ENCODE measurements around the gene ANXA5.
"Not testable (repeated sequence)": the region's sequence is repeated elsewhere in the genome, so short reads cannot be mapped to it uniquely, and the experiment has no call there.

The ANXA5 gene

DNA sequence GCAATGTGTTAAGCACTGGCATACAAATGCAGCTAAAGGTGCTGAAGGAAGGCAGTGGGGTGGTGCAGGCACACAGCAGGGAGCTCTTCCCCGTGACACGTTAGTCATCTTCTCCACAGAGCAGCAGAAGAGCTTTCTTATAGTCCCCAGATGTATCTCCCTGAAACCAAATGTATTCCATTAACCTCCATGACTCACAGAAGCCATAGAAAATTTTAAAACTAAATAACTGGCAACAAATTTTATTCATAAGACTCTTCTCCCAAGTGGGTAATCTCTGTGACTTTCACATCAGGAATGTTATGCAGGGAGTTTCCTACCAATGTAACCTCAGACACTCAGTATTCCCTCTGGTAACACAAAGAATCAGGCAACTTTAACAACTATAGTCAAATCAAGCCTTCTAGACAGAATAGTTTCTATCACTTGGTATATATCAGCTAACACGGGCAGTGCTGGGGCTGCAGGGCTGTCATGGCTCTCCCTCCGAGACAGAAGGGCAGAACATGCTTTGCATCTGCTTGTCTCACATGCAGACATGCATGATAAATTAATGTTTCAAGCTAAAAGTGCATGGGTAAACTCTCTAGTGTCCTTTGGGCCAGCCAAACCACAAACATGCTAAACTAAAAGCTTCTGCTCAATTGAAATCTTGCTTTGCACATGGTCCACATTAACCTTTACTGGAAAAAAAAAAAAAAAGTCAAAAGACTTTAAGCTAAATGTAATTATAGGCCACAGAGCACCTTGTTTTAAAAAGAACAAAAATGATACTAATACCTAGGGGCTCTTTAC lies 28.2 kb downstream of the ANXA5 start:
- H3K9me3 ChIP-seq (ENCODE audit: control insufficient read depth in 2 of 2, low read length in 2 of 2): no peaks in the 10 kb centered on the region
- H3K4me1 ChIP-seq (ENCODE audit: control insufficient read depth in 2 of 2, insufficient read depth in 2 of 2, low read length in 2 of 2): no peaks in the 10 kb centered on the region
- H3K36me3 ChIP-seq (ENCODE audit: control insufficient read depth in 2 of 2, insufficient read depth in 2 of 2, low read length in 2 of 2): peaks cover 39 to 60% of the 10 kb centered on the region in 2 donors
- no peak overlapping the region for H3K4me3 ChIP-seq (ENCODE audit: low read length in 2 of 2)
- no peak overlapping the region for H3K9ac ChIP-seq (ENCODE audit: low read depth in 1 of 2, low read length in 2 of 2)
- H3K27me3 ChIP-seq (ENCODE audit: control insufficient read depth in 2 of 2, insufficient read depth in 2 of 2, low read length in 2 of 2): no peaks in the 10 kb centered on the region
- no peak overlapping the region for H3K27ac ChIP-seq (ENCODE audit: low read depth in 2 of 2, low read length in 2 of 2)

- Histone ChIP-seq H3K9ac (ENCODE audit: low read depth in 1 of 2, low read length in 2 of 2) (no peak overlapping the region), H3K4me1 (ENCODE audit: control insufficient read depth in 2 of 2, insufficient read depth in 2 of 2, low read length in 2 of 2) (no peaks in the 10 kb centered on the region), H3K4me3 (ENCODE audit: low read length in 2 of 2) (no peak overlapping the region), H3K36me3 (ENCODE audit: control insufficient read depth in 2 of 2, insufficient read depth in 2 of 2, low read length in 2 of 2) (peaks cover 23 to 42% of the 10 kb centered on the region in 2 donors), H3K27me3 (ENCODE audit: control insufficient read depth in 2 of 2, insufficient read depth in 2 of 2, low read length in 2 of 2) (no peaks in the 10 kb centered on the region), H3K27ac (ENCODE audit: low read depth in 2 of 2, low read length in 2 of 2) (no peak overlapping the region), H3K9me3 (ENCODE audit: control insufficient read depth in 2 of 2, low read length in 2 of 2) (no peaks in the 10 kb centered on the region)
Observed at GRCh38 chr4:121666091-121666679, 30.6 kb downstream of the ANXA5 start.

DNA sequence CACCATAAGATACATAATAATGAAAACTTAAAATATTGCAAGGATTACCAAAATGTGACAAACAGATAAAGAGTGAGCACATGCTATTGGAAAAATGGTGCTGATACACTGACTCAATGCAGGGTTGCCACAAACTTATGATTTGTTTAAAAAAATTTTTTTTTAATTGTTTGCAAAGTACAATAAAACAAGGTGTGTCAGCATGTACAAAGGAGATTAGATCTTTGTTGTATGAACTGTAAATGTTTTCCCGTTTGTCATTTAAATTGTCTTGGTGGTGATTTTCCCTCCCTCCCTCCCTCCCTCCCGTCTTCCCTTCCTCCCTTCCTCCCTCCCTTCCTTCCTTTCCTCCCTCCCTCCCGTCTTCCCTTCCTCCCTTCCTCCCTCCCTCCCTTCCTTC lies 31.4 kb downstream of the ANXA5 start:
- Histone ChIP-seq H3K4me3 (ENCODE audit: low read length in 2 of 2) (no peak overlapping the region), H3K4me1 (ENCODE audit: control insufficient read depth in 2 of 2, insufficient read depth in 2 of 2, low read length in 2 of 2) (no peaks in the 10 kb centered on the region), H3K27ac (ENCODE audit: low read depth in 2 of 2, low read length in 2 of 2) (no peak overlapping the region), H3K9ac (ENCODE audit: low read depth in 1 of 2, low read length in 2 of 2) (no peak overlapping the region), H3K36me3 (ENCODE audit: control insufficient read depth in 2 of 2, insufficient read depth in 2 of 2, low read length in 2 of 2) (peaks cover 20 to 37% of the 10 kb centered on the region in 2 donors), H3K9me3 (ENCODE audit: control insufficient read depth in 2 of 2, low read length in 2 of 2) (no peaks in the 10 kb centered on the region), H3K27me3 (ENCODE audit: control insufficient read depth in 2 of 2, insufficient read depth in 2 of 2, low read length in 2 of 2) (no peaks in the 10 kb centered on the region)

- no peak overlapping the region for H3K9ac ChIP-seq (ENCODE audit: low read depth in 1 of 2, low read length in 2 of 2)
- H3K27me3 ChIP-seq (ENCODE audit: control insufficient read depth in 2 of 2, insufficient read depth in 2 of 2, low read length in 2 of 2): no peaks in the 10 kb centered on the region
- no peaks in the 10 kb centered on the region for H3K9me3 ChIP-seq (ENCODE audit: control insufficient read depth in 2 of 2, low read length in 2 of 2)
- H3K4me1 ChIP-seq (ENCODE audit: control insufficient read depth in 2 of 2, insufficient read depth in 2 of 2, low read length in 2 of 2): no peaks in the 10 kb centered on the region
- H3K27ac ChIP-seq (ENCODE audit: low read depth in 2 of 2, low read length in 2 of 2): no peak overlapping the region
- peaks cover 2 to 9% of the 10 kb centered on the region in 2 donors for H3K36me3 ChIP-seq (ENCODE audit: control insufficient read depth in 2 of 2, insufficient read depth in 2 of 2, low read length in 2 of 2)
- H3K4me3 ChIP-seq (ENCODE audit: low read length in 2 of 2): no peak overlapping the region
Observed at GRCh38 chr4:121662225-121662624, 34.6 kb downstream of the ANXA5 start.

- not testable (repeated sequence) for H3K27ac ChIP-seq (ENCODE audit: low read depth in 2 of 2, low read length in 2 of 2); H3K9me3 ChIP-seq (ENCODE audit: control insufficient read depth in 2 of 2, low read length in 2 of 2); H3K4me3 ChIP-seq (ENCODE audit: low read length in 2 of 2); H3K27me3 ChIP-seq (ENCODE audit: control insufficient read depth in 2 of 2, insufficient read depth in 2 of 2, low read length in 2 of 2); H3K4me1 ChIP-seq (ENCODE audit: control insufficient read depth in 2 of 2, insufficient read depth in 2 of 2, low read length in 2 of 2); H3K36me3 ChIP-seq (ENCODE audit: control insufficient read depth in 2 of 2, insufficient read depth in 2 of 2, low read length in 2 of 2); H3K9ac ChIP-seq (ENCODE audit: low read depth in 1 of 2, low read length in 2 of 2)
Observed at GRCh38 chr4:121660175-121660933, 36.4 kb downstream of the ANXA5 start.

- Histone ChIP-seq H3K27ac (ENCODE audit: low read depth in 2 of 2, low read length in 2 of 2) (no peak overlapping the region), H3K27me3 (ENCODE audit: control insufficient read depth in 2 of 2, insufficient read depth in 2 of 2, low read length in 2 of 2) (no peaks in the 10 kb centered on the region), H3K4me3 (ENCODE audit: low read length in 2 of 2) (no peak overlapping the region), H3K36me3 (ENCODE audit: control insufficient read depth in 2 of 2, insufficient read depth in 2 of 2, low read length in 2 of 2) (no peaks in the 10 kb centered on the region), H3K9me3 (ENCODE audit: control insufficient read depth in 2 of 2, low read length in 2 of 2) (no peaks in the 10 kb centered on the region), H3K9ac (ENCODE audit: low read depth in 1 of 2, low read length in 2 of 2) (no peak overlapping the region), H3K4me1 (ENCODE audit: control insufficient read depth in 2 of 2, insufficient read depth in 2 of 2, low read length in 2 of 2) (no peaks in the 10 kb centered on the region)
Observed at GRCh38 chr4:121658125-121658524, 38.7 kb downstream of the ANXA5 start.

DNA sequence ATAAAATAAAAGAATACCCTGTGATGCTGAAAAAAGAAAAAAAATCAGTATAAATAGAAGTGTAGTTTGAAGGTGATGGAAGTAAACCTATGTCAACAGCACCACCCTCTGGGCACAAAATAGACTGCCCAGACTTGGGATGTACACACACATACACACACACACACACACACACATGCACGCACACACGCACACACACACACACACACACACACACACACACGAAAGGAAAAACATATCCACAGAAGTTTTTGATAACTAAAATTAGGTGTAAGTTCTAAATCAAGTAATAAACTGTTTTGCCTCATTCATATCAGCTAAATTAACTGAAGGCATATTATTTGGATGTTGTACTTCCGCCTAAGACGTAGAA lies 40.5 kb downstream of the ANXA5 start:
- no peaks in the 10 kb centered on the region for H3K27me3 ChIP-seq (ENCODE audit: control insufficient read depth in 2 of 2, insufficient read depth in 2 of 2, low read length in 2 of 2)
- no peaks in the 10 kb centered on the region for H3K4me1 ChIP-seq (ENCODE audit: control insufficient read depth in 2 of 2, insufficient read depth in 2 of 2, low read length in 2 of 2)
- no peak overlapping the region for H3K4me3 ChIP-seq (ENCODE audit: low read length in 2 of 2)
- no peaks in the 10 kb centered on the region for H3K9me3 ChIP-seq (ENCODE audit: control insufficient read depth in 2 of 2, low read length in 2 of 2)
- no peak overlapping the region for H3K9ac ChIP-seq (ENCODE audit: low read depth in 1 of 2, low read length in 2 of 2)
- no peaks in the 10 kb centered on the region for H3K36me3 ChIP-seq (ENCODE audit: control insufficient read depth in 2 of 2, insufficient read depth in 2 of 2, low read length in 2 of 2)
- H3K27ac ChIP-seq (ENCODE audit: low read depth in 2 of 2, low read length in 2 of 2): no peak overlapping the region

DNA sequence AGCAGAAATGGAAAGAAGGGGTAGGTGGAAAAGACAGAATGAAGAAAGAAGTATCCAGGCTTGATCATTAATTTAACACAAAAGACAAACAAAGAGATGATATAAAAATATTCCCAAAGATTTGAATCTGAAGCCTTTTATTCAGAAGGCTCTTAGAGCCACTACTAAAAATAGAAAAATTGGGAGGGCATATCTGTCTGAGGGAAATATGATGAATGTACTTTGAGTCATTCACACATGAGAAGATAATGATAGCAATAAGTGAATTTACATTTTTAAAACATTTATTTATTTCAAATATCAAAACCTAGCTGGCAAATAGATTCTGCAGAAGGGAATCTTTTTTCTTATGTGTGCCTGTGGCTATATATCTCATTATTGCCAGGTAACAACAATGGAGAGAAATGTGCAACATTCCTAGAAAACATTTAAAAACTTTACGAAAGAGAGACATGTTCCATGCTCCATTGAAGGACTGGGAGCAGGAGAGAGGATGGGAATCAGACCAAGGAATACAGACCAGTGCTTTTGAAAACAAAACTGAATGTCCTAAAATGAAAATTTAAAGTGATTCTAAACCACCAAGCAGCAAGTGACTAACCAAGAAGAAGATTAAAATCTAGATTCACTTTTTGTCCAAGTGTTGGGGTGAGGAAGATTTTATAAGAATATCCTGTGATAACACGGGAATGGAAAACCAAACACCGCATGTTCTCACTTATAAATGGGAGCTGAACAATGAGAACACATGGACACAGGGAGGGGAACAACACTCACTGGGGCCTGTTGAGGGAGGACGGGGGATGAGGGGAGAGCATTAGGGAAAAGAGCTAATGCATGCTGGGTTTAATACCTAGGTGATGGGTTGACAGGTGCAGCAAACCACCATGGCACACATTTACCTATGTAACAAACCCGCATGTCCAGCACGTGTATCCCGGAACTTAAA lies 41.2 kb downstream of the ANXA5 start:
- Histone ChIP-seq H3K4me1 (ENCODE audit: control insufficient read depth in 2 of 2, insufficient read depth in 2 of 2, low read length in 2 of 2) (no peaks in the 10 kb centered on the region), H3K4me3 (ENCODE audit: low read length in 2 of 2) (no peak overlapping the region), H3K27ac (ENCODE audit: low read depth in 2 of 2, low read length in 2 of 2) (no peak overlapping the region), H3K9me3 (ENCODE audit: control insufficient read depth in 2 of 2, low read length in 2 of 2) (no peaks in the 10 kb centered on the region), H3K27me3 (ENCODE audit: control insufficient read depth in 2 of 2, insufficient read depth in 2 of 2, low read length in 2 of 2) (no peaks in the 10 kb centered on the region), H3K36me3 (ENCODE audit: control insufficient read depth in 2 of 2, insufficient read depth in 2 of 2, low read length in 2 of 2) (no peaks in the 10 kb centered on the region), H3K9ac (ENCODE audit: low read depth in 1 of 2, low read length in 2 of 2) (no peak overlapping the region)

GRCh38 chr4:121654738-121655137 lies 42.0 kb downstream of the ANXA5 start:
- H3K9me3 ChIP-seq (ENCODE audit: control insufficient read depth in 2 of 2, low read length in 2 of 2): no peaks in the 10 kb centered on the region
- H3K27me3 ChIP-seq (ENCODE audit: control insufficient read depth in 2 of 2, insufficient read depth in 2 of 2, low read length in 2 of 2): no peaks in the 10 kb centered on the region
- H3K4me1 ChIP-seq (ENCODE audit: control insufficient read depth in 2 of 2, insufficient read depth in 2 of 2, low read length in 2 of 2): no peaks in the 10 kb centered on the region
- no peak overlapping the region for H3K4me3 ChIP-seq (ENCODE audit: low read length in 2 of 2)
- H3K9ac ChIP-seq (ENCODE audit: low read depth in 1 of 2, low read length in 2 of 2): no peak overlapping the region
- H3K27ac ChIP-seq (ENCODE audit: low read depth in 2 of 2, low read length in 2 of 2): no peak overlapping the region
- H3K36me3 ChIP-seq (ENCODE audit: control insufficient read depth in 2 of 2, insufficient read depth in 2 of 2, low read length in 2 of 2): no peaks in the 10 kb centered on the region
